GM19397 (cell line): ENCODE measurements around the gene PLEKHF1.

Experiments used
- ATAC-seq: cut with Tn5 transposase; IDR thresholded peaks from one replicate; pipeline ENCODE4 v1.9.1; 2021; ENCODE audit warnings: mild to moderate bottlenecking, moderate library complexity; ENCODE audit not compliant: unreplicated experiment

The PLEKHF1 gene

DNA sequence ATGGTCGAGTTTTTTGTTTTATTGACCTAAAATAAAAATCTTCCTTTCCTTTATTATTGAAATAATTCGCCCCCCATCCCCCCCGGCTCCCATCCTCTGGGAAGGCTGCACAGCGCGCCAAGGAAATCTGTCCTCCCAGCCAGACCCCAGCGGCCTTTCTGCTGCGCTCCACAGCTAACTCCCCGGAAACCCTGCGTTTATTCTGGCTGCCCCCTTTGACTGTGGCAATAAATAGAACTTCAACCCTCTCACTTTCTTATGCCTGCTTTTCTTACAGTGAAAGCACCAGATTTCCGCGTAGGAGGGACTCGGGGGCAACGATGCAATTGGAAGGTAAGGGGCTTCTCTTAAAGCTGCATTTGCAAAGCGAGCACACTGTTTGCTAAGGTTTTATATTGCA is 59.5 kb downstream of the PLEKHF1 start:
- ATAC-seq = no peak
